CD4-positive, alpha-beta T cell (primary cell): ENCODE measurements around the gene HP1BP3. TPM values are rescaled to one million over a fixed set of nuclear protein-coding genes. Genes with fewer than 3 reads are reported as not detected.

Experiments
- ATAC-seq: fragments of 200-7000 bp; cut with Tn5 transposase; one replicate; pipeline ENCODE4 v1.10.0; 2022; ENCODE audit warnings: mild to moderate bottlenecking; ENCODE audit not compliant: poor library complexity
- CTCF ChIA-PET: fragments of 350-600 bp; sonication (Branson Sonifier 250); formaldehyde crosslinking; loops from one replicate; lab custom pipeline; 2021; ENCODE audit warnings: antibody characterized with exemption, inconsistent platforms; lab: Charles Lee
- POLR2A ChIA-PET: fragments of 350-600 bp; sonication (Branson Sonifier 250); formaldehyde crosslinking; loops from one replicate; lab custom pipeline; 2021; ENCODE audit warnings: antibody characterized with exemption, inconsistent platforms; lab: Charles Lee
- DNase-seq, 14 experiments: peaks; one replicate each; pipeline ENCODE4 v3.0.0-alpha.2; 2013 to 2020; ENCODE audit warnings: mixed read lengths in 2 of 14
- H3K27ac ChIP-seq, 2 donors: one replicate each; pipeline versions ENCODE4 v1.5.1 to v1.7.0; 2013; ENCODE audit warnings: low read length in 2 of 2, low read depth in 1 of 2, mild to moderate bottlenecking in 1 of 2
- H3K27me3 ChIP-seq, 2 experiments: 1 replicate in 1 of 2; 2 replicates in 1 of 2; pipeline versions ENCODE4 v1.6.1 to v1.7.0; 2013; ENCODE audit warnings: low read length in 2 of 2, control low read depth in 1 of 2, mild to moderate bottlenecking in 1 of 2, moderate library complexity in 1 of 2; ENCODE audit not compliant: insufficient read depth in 2 of 2, control insufficient read depth in 1 of 2
- H3K36me3 ChIP-seq: one replicate; pipeline ENCODE4 v1.6.1; 2013; ENCODE audit warnings: low read length, control low read depth; ENCODE audit not compliant: insufficient read depth
- H3K4me1 ChIP-seq: one replicate; pipeline ENCODE4 v1.6.1; 2013; ENCODE audit warnings: low read length, control low read depth; ENCODE audit not compliant: insufficient read depth
- H3K4me3 ChIP-seq: one replicate; pipeline ENCODE4 v1.5.1; 2013; ENCODE audit warnings: mild to moderate bottlenecking, low read length, moderate library complexity
- H3K9me3 ChIP-seq, 2 experiments: 1 replicate in 1 of 2; 2 replicates in 1 of 2; pipeline versions ENCODE4 v1.6.1 to v1.7.0; 2013; ENCODE audit warnings: low read length in 2 of 2, mild to moderate bottlenecking in 2 of 2, control low read depth in 1 of 2, moderate library complexity in 1 of 2; ENCODE audit not compliant: control insufficient read depth in 1 of 2, insufficient read depth in 1 of 2
- H3K27ac Mint-ChIP-seq: one replicate; pipeline ENCODE4 v1.8.0; 2020; ENCODE audit warnings: mixed read lengths
- H3K27me3 Mint-ChIP-seq: one replicate; pipeline ENCODE4 v1.8.0; 2021; ENCODE audit warnings: mixed read lengths
- H3K36me3 Mint-ChIP-seq: one replicate; pipeline ENCODE4 v1.8.0; 2021; ENCODE audit warnings: low read depth, mixed read lengths
- H3K4me1 Mint-ChIP-seq: one replicate; pipeline ENCODE4 v1.8.0; 2021; ENCODE audit warnings: low read depth, mixed read lengths
- H3K4me3 Mint-ChIP-seq: one replicate; pipeline ENCODE4 v1.8.0; 2020; ENCODE audit warnings: mild to moderate bottlenecking, mixed read lengths
- H3K9me3 Mint-ChIP-seq: one replicate; pipeline ENCODE4 v1.8.0; 2020; ENCODE audit warnings: mixed read lengths
- CTCF ChIP-seq: fragments of 200-600 bp; IDR thresholded peaks from one replicate; pipeline ENCODE4 v1.8.0; 2022; ENCODE audit warnings: antibody characterized with exemption, mild to moderate bottlenecking
- intact Hi-C, 2 experiments: fragments of 100-400 bp; cut with DNase I in 1 of 2; cut with micrococcal nuclease in 1 of 2; formaldehyde crosslinking; loops; one replicate each; pipeline versions ENCODE4 v1.15.1 to v1.9.0; 2023 to 2025; cut with DNase I, micrococcal nuclease
- total RNA-seq, 174 experiments: library from RNA in 2 of 174; stranded (reverse) in 2 of 174; gene quantifications; one replicate each; pipeline ENCODE4 v1.2.3 and lab custom pipeline; 2021 to 2026

Gene HP1BP3
- total RNA-seq, 2 experiments from 2014 or later = 186 to 191 TPM

GRCh38 chr1:20723159-20723536 lies 64.0 kb downstream of the HP1BP3 start:
- H3K27ac ChIP-seq = no peak overlapping the region
- no peaks in the 10 kb centered on the region for H3K27me3 ChIP-seq
- ATAC-seq (no peak), DNase-seq (no peak)
- H3K9me3 ChIP-seq = no peaks in the 10 kb centered on the region
- ChIA-PET POLR2A (interaction anchor here (0.5 kb wide), 1 partner anchor 1332 kb away, joined by 3 read pairs; no protein-coding TSS in a partner anchor), CTCF (no interaction called here)
- H3K9me3 Mint-ChIP-seq = no peaks in the 10 kb centered on the region
- TF ChIP-seq CTCF = no peak
- H3K27me3 Mint-ChIP-seq = peaks cover 9% of the 10 kb centered on the region
- H3K27ac Mint-ChIP-seq = no peak overlapping the region
- peaks cover 2% of the 10 kb centered on the region for H3K4me1 ChIP-seq
- H3K36me3 ChIP-seq = no peaks in the 10 kb centered on the region
- H3K4me1 Mint-ChIP-seq = peaks cover 4% of the 10 kb centered on the region
- no peaks in the 10 kb centered on the region for H3K36me3 Mint-ChIP-seq
- intact Hi-C loops = no loop called here
- no peak overlapping the region for H3K4me3 ChIP-seq
- H3K4me3 Mint-ChIP-seq = no peak overlapping the region

GRCh38 chr1:20721117-20722061 lies 65.7 kb downstream of the HP1BP3 start:
- no peak overlapping the region for H3K4me3 Mint-ChIP-seq
- POLR2A ChIA-PET = no interaction called here
- DNase-seq = peak in 1 of 14 experiments; percentile 22

GRCh38 chr1:20720631-20721091 lies 66.4 kb downstream of the HP1BP3 start:
- TF ChIP-seq CTCF = no peak
- Mint-ChIP-seq H3K9me3 (no peaks in the 10 kb centered on the region), H3K4me1 (peaks cover 13% of the 10 kb centered on the region), H3K27ac (no peak overlapping the region), H3K4me3 (no peak overlapping the region), H3K27me3 (peaks cover 21% of the 10 kb centered on the region), H3K36me3 (no peaks in the 10 kb centered on the region)
- H3K36me3 ChIP-seq = no peaks in the 10 kb centered on the region
- peaks cover 13% of the 10 kb centered on the region for H3K4me1 ChIP-seq
- peak in 1 of 14 experiments; percentile 29 for DNase-seq
- CTCF ChIA-PET = interaction anchor here (1.5 kb wide), 1 partner anchor 24 kb away, joined by 3 read pairs; no protein-coding TSS in a partner anchor
- H3K4me3 ChIP-seq = no peak overlapping the region
- H3K9me3 ChIP-seq = peaks cover 0 to 4% of the 10 kb centered on the region in 2 experiments
- H3K27me3 ChIP-seq = peaks cover 15% of the 10 kb centered on the region in 2 experiments
- H3K27ac ChIP-seq = no peak overlapping the region
- POLR2A ChIA-PET = no interaction called here
- intact Hi-C loops = no loop called here
- no peak for ATAC-seq

More at GRCh38 chr1:20721117-20722061, 65.7 kb downstream of the HP1BP3 start:
- TF ChIP-seq CTCF = no peak
- Mint-ChIP-seq H3K27me3 (peaks cover 14% of the 10 kb centered on the region), H3K36me3 (no peaks in the 10 kb centered on the region), H3K9me3 (no peaks in the 10 kb centered on the region), H3K4me1 (peaks cover 10% of the 10 kb centered on the region), H3K27ac (no peak overlapping the region)
- ATAC-seq = no peak
- H3K27me3 ChIP-seq = peaks cover 9 to 10% of the 10 kb centered on the region in 2 experiments
- CTCF ChIA-PET = interaction anchor here (1.5 kb wide), 1 partner anchor 25 kb away, joined by 3 read pairs; no protein-coding TSS in a partner anchor
- intact Hi-C loops = no loop called here
- no peaks in the 10 kb centered on the region for H3K36me3 ChIP-seq
- peaks cover 0 to 4% of the 10 kb centered on the region in 2 experiments for H3K9me3 ChIP-seq
- H3K4me3 ChIP-seq = no peak overlapping the region
- no peak overlapping the region for H3K27ac ChIP-seq
- peaks cover 13% of the 10 kb centered on the region for H3K4me1 ChIP-seq
